IMR-90 (cell line): ENCODE results near the gene C12orf57. TPM values are rescaled to one million over a fixed set of nuclear protein-coding genes. Genes with fewer than 3 reads are reported as not detected.

Experiments
- ATAC-seq: fragments of 200-7000 bp; cut with Tn5 transposase; 2 replicates; pipeline ENCODE4 v1.9.1; 2020; ENCODE audit warnings: low read depth, mild to moderate bottlenecking, moderate library complexity
- BruUV-seq: library from RNA; stranded (reverse); fragments of 400-500 nt; replicated peaks from 2 replicates; lab custom pipeline; 2021; lab: Mats Ljungman, UMichigan
- CTCF ChIA-PET: fragments of 300-600 bp; formaldehyde crosslinking; extraction: SDS; loops from one replicate; lab custom pipeline; 2021; ENCODE audit warnings: antibody characterized with exemption; lab: Yijun Ruan, JAX
- POLR2A ChIA-PET: fragments of 300-600 bp; sonication (Branson Sonifier 250); formaldehyde crosslinking; loops from one replicate; lab custom pipeline; 2022; ENCODE audit warnings: antibody characterized with exemption; ENCODE audit not compliant: unreplicated experiment; lab: Charles Lee
- DNase-seq: peaks from one replicate; pipeline ENCODE4 v3.0.0; 2013
- H2AFZ ChIP-seq: replicated peaks from 2 replicates; pipeline ENCODE3; 2013; ENCODE audit warnings: low read length, mild to moderate bottlenecking; ENCODE audit not compliant: poor library complexity
- H2AK5ac ChIP-seq: 2 replicates; pipeline ENCODE4 v1.6.1; 2013; ENCODE audit warnings: low read depth, low read length, inconsistent platforms
- H2AK9ac ChIP-seq: replicated peaks from 2 replicates; pipeline ENCODE3; 2013; ENCODE audit warnings: mild to moderate bottlenecking, low read depth, low read length, moderate library complexity; ENCODE audit not compliant: poor library complexity
- H2BK120ac ChIP-seq: 2 replicates; pipeline ENCODE4 v1.6.1; 2013; ENCODE audit warnings: low read depth, low read length, inconsistent platforms
- H2BK15ac ChIP-seq: 3 replicates; pipeline ENCODE4 v1.6.1; 2013; ENCODE audit warnings: low read depth, low read length, inconsistent platforms
- H2BK20ac ChIP-seq: 2 replicates; pipeline ENCODE4 v1.6.1; 2013; ENCODE audit warnings: low read depth, mild to moderate bottlenecking, inconsistent platforms, low read length, moderate library complexity
- H2BK5ac ChIP-seq: 2 replicates; pipeline ENCODE4 v1.6.1; 2013; ENCODE audit warnings: mild to moderate bottlenecking, low read depth, low read length, inconsistent platforms; ENCODE audit not compliant: poor library complexity, severe bottlenecking
- H3K14ac ChIP-seq: replicated peaks from 2 replicates; pipeline ENCODE4 v1.6.1; 2013; ENCODE audit warnings: low read depth, low read length, inconsistent platforms
- H3K18ac ChIP-seq: 2 replicates; pipeline ENCODE4 v1.6.1; 2013; ENCODE audit warnings: low read depth, low read length, control low read depth
- H3K23ac ChIP-seq: 2 replicates; pipeline ENCODE4 v1.6.1; 2013; ENCODE audit warnings: low read depth, low read length, inconsistent platforms
- H3K27ac ChIP-seq: 2 replicates; pipeline ENCODE4 v1.5.1; 2013; ENCODE audit warnings: mild to moderate bottlenecking, control low read depth, low read length; ENCODE audit not compliant: insufficient read depth
- H3K27me3 ChIP-seq: 2 replicates; pipeline ENCODE4 v1.6.1; 2013; ENCODE audit warnings: low read length; ENCODE audit not compliant: control insufficient read depth, insufficient read depth
- H3K36me3 ChIP-seq: 2 replicates; pipeline ENCODE4 v1.6.1; 2013; ENCODE audit warnings: low read length, mixed read lengths; ENCODE audit not compliant: control insufficient read depth, insufficient read depth
- H3K4ac ChIP-seq: 2 replicates; pipeline ENCODE4 v1.6.1; 2013; ENCODE audit warnings: low read depth, low read length, inconsistent platforms
- H3K4me1 ChIP-seq: 2 replicates; pipeline ENCODE4 v1.6.1; 2013; ENCODE audit warnings: low read length, mixed read lengths; ENCODE audit not compliant: control insufficient read depth, insufficient read depth
- H3K4me2 ChIP-seq: 2 replicates; pipeline ENCODE4 v1.6.1; 2013; ENCODE audit warnings: low read depth, mild to moderate bottlenecking, control low read depth, low read length, moderate library complexity
- H3K4me3 ChIP-seq: 2 replicates; pipeline ENCODE4 v1.5.1; 2013; ENCODE audit warnings: low read depth, mild to moderate bottlenecking, control low read depth, low read length, moderate library complexity; ENCODE audit not compliant: insufficient read depth
- H3K56ac ChIP-seq: 2 replicates; pipeline ENCODE4 v1.6.1; 2013; ENCODE audit warnings: low read length, inconsistent platforms; ENCODE audit not compliant: insufficient read depth; ENCODE audit errors: extremely low read depth
- H3K79me1 ChIP-seq, 2 experiments: 2 replicates each; pipeline ENCODE4 v1.6.1; 2013; ENCODE audit warnings: low read length in 2 of 2, inconsistent platforms in 1 of 2, low read depth in 1 of 2
- H3K9ac ChIP-seq: 2 replicates; pipeline ENCODE4 v1.6.1; 2013; ENCODE audit warnings: low read depth, low read length, control low read depth
- H3K9me1 ChIP-seq: 2 replicates; pipeline ENCODE4 v1.6.1; 2013; ENCODE audit warnings: low read length, inconsistent platforms; ENCODE audit not compliant: insufficient read depth
- H3K9me3 ChIP-seq: 2 replicates; pipeline ENCODE4 v1.6.1; 2013; ENCODE audit warnings: low read length; ENCODE audit not compliant: control insufficient read depth, insufficient read depth
- H4K20me1 ChIP-seq: 2 replicates; pipeline ENCODE4 v1.6.1; 2013; ENCODE audit warnings: low read length, inconsistent platforms; ENCODE audit not compliant: insufficient read depth
- H4K5ac ChIP-seq: 2 replicates; pipeline ENCODE4 v1.6.1; 2013; ENCODE audit warnings: mild to moderate bottlenecking, low read depth, low read length, control low read depth
- H4K8ac ChIP-seq, 2 experiments: 2 replicates each; pipeline ENCODE4 v1.6.1; 2013; ENCODE audit warnings: low read depth in 2 of 2, low read length in 2 of 2, control low read depth in 1 of 2, inconsistent platforms in 1 of 2
- H4K91ac ChIP-seq: 2 replicates; pipeline ENCODE4 v1.6.1; 2013; ENCODE audit warnings: low read depth, low read length, inconsistent platforms; ENCODE audit not compliant: insufficient read depth
- BHLHE40 ChIP-seq: fragments of 150-350 bp; IDR thresholded peaks from 2 replicates; pipeline ENCODE4 v1.6.1; 2016; ENCODE audit warnings: mild to moderate bottlenecking, low read depth, low read length
- CEBPB ChIP-seq: IDR thresholded peaks from 2 replicates; pipeline ENCODE4 v1.6.1; 2012; ENCODE audit warnings: low read depth, low read length, improper control_type of control experiment
- CHD1 ChIP-seq: IDR thresholded peaks from 2 replicates; pipeline ENCODE4 v1.6.1; 2012; ENCODE audit warnings: low read depth, low read length, improper control_type of control experiment
- FOS ChIP-seq: fragments of 150-350 bp; IDR thresholded peaks from 2 replicates; pipeline ENCODE4 v1.6.1; 2016; ENCODE audit warnings: low read depth, low read length
- MAFK ChIP-seq: IDR thresholded peaks from 2 replicates; pipeline ENCODE4 v1.6.1; 2012; ENCODE audit warnings: low read depth, low read length, improper control_type of control experiment
- MAZ ChIP-seq: IDR thresholded peaks from 2 replicates; pipeline ENCODE4 v1.6.1; 2012; ENCODE audit warnings: low read depth, mild to moderate bottlenecking, low read length, improper control_type of control experiment, moderate library complexity, borderline replicate concordance
- MXI1 ChIP-seq: IDR thresholded peaks from 2 replicates; pipeline ENCODE4 v1.6.1; 2012; ENCODE audit warnings: low read depth, mild to moderate bottlenecking, low read length, moderate library complexity, borderline replicate concordance
- NFE2L2 ChIP-seq: fragments of 150-350 bp; IDR thresholded peaks from 2 replicates; pipeline ENCODE4 v1.6.1; 2016; ENCODE audit warnings: low read depth, mild to moderate bottlenecking, low read length
- POLR2A ChIP-seq: IDR thresholded peaks from 2 replicates; pipeline ENCODE4 v1.6.1; 2012; ENCODE audit warnings: mild to moderate bottlenecking, low read depth, low read length
- RAD21 ChIP-seq: IDR thresholded peaks from 2 replicates; pipeline ENCODE4 v1.6.1; 2012; ENCODE audit warnings: low read length, improper control_type of control experiment
- RCOR1 ChIP-seq: IDR thresholded peaks from 2 replicates; pipeline ENCODE4 v1.6.1; 2012; ENCODE audit warnings: mild to moderate bottlenecking, low read length, improper control_type of control experiment; ENCODE audit not compliant: insufficient replicate concordance
- RFX5 ChIP-seq: IDR thresholded peaks from 2 replicates; pipeline ENCODE4 v1.8.0; 2012; ENCODE audit warnings: low read depth, mild to moderate bottlenecking, low read length, moderate library complexity
- SMC3 ChIP-seq: fragments of 150-350 bp; IDR thresholded peaks from 2 replicates; pipeline ENCODE4 v1.6.1; 2016; ENCODE audit warnings: low read depth, mild to moderate bottlenecking, antibody characterized with exemption, low read length, moderate library complexity
- WGBS, 2 experiments: methylation state at CpG; one replicate each; pipeline versions ENCODE4 v1.1.5 to v1.1.7; 2013; ENCODE audit warnings: missing lambda C conversion rate in 2 of 2; ENCODE audit not compliant: insufficient read length in 1 of 2; ENCODE audit errors: extremely low coverage in 2 of 2; 5-methylcytosine and 5-hydroxymethylcytosine counted together
- dilution Hi-C: fragments of 300-500 bp; cut with HindIII; formaldehyde crosslinking; loops from one replicate; pipeline ENCODE4 v1.14.3; 2018; ENCODE audit warnings: low sequenced_read_pairs; ENCODE audit not compliant: unreplicated experiment
- in situ Hi-C: fragments of 300-500 bp; cut with MboI; formaldehyde crosslinking; loops from 3 replicates; pipeline ENCODE4 v1.14.3; 2019; ENCODE audit warnings: low sequenced_read_pairs, inconsistent platforms, mixed read lengths
- intact Hi-C: fragments of 100-400 bp; cut with micrococcal nuclease; formaldehyde crosslinking; loops from 2 replicates; pipeline ENCODE4 v1.10.0; 2022
- polyA plus RNA-seq, 3 experiments: library from polyadenylated mRNA; depleted of rRNA; stranded (reverse); fragments of >200 nt; gene quantifications; 2 replicates each; pipeline ENCODE4 v1.2.3, GENCODE V29; 2012; ENCODE audit warnings: low replicate concordance in 1 of 3
- total RNA-seq: library from RNA; depleted of rRNA; stranded (reverse); fragments of >200 nt; gene quantifications from 2 replicates; pipeline ENCODE4 v1.2.3, GENCODE V29; 2012
- TF ChIP-seq, protein P1 (sequence below): conservative IDR thresholded peaks from 2 replicates; pipeline ENCODE4 v1.5.1; 2012; ENCODE audit warnings: mild to moderate bottlenecking, low read depth, low read length, improper control_type of control experiment
- TF ChIP-seq, protein P2 (sequence below): fragments of 150-350 bp; IDR thresholded peaks from 2 replicates; pipeline ENCODE4 v1.6.1; 2017; ENCODE audit warnings: mild to moderate bottlenecking, antibody characterized with exemption, low read length, low read depth
- TF ChIP-seq, protein P3 (sequence below): fragments of 150-350 bp; IDR thresholded peaks from 2 replicates; pipeline ENCODE4 v1.6.1; 2016; ENCODE audit warnings: low read depth, mild to moderate bottlenecking, low read length, moderate library complexity, borderline replicate concordance

The C12orf57 gene
- total and polyA plus RNA-seq, 2 of the 4 experiments (the other 2 are of a cell fraction), result 238 to 530 TPM

DNA sequence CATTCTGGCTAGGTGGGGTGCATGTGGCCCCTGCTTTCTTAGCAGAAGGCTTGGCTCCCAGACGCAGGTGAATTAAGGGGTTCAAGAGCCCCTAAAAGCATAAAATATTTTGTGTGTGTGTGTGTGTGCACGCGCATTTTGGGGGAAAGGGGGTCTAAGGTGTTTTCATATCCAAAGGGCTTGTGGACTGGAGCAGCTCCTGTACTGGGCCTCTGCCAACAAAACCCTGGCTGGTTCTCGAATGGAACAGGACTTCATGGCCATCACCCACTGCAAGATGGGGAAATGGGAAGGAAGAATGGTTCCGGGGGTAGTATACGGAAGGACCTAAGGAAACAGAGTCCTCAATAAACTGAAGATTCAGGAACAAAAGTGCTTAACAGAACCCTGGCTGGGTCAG is 20.0 kb upstream of the C12orf57 start:
- POLR2A ChIA-PET, result interaction anchor here (0.5 kb wide), 1 partner anchor 131 kb away, joined by 3 read pairs; no protein-coding TSS in a partner anchor

More for the DNA sequence above, 20.0 kb upstream of the C12orf57 start:
- H3K4me3 ChIP-seq, result no peak overlapping the region
- peaks cover 6% of the 10 kb centered on the region; the same call in 1 of the 2 replicates for H3K9me1 ChIP-seq
- DNase-seq, result no peak
- no peak overlapping the region for H2AK9ac ChIP-seq
- no peak overlapping the region for H2BK20ac ChIP-seq
- no peak overlapping the region for H2AK5ac ChIP-seq
- in situ Hi-C loops (no loop called here), dilution Hi-C loops (no loop called here), intact Hi-C loops (loop anchor here (1.0 to 2.0 kb wide), 3 partner anchors 14 to 51 kb away; partner anchors contain the start of gene SPSB2)
- no peak overlapping the region for H3K23ac ChIP-seq
- H3K79me1 ChIP-seq, result peaks cover 16 to 22% of the 10 kb centered on the region in 2 experiments; a peak in 3 of 4 replicates
- H4K91ac ChIP-seq, result no peak overlapping the region
- H2BK120ac ChIP-seq, result no peak overlapping the region
- peaks cover 34% of the 10 kb centered on the region for H3K36me3 ChIP-seq
- no peaks in the 10 kb centered on the region for H3K9me3 ChIP-seq
- no TSS peak for BruUV-seq
- H2BK5ac ChIP-seq, result no peak overlapping the region
- no peak overlapping the region for H3K9ac ChIP-seq
- no peak overlapping the region for H3K4me2 ChIP-seq
- no peak overlapping the region for H4K5ac ChIP-seq
- no peak overlapping the region for H3K27ac ChIP-seq
- peaks cover 4% of the 10 kb centered on the region; the same call in 1 of the 2 replicates for H4K20me1 ChIP-seq
- H3K4ac ChIP-seq, result no peak overlapping the region
- 0 out of 4 replicates have a peak overlapping the region, but pooled peaks of 1 of the 2 experiments have one; percentile 22 for H4K8ac ChIP-seq
- WGBS, 2 experiments, result 80% methylated on average over 3 of the region's 6 CpGs; no CpG with 5 or more reads in 1 of the 2 experiments
- no peak overlapping the region for H3K14ac ChIP-seq
- no peak for TF ChIP-seq MAZ
- no peak for TF ChIP-seq NFE2L2
- no peak for TF ChIP-seq MXI1
- no peak for TF ChIP-seq CEBPB
- TF ChIP-seq RAD21, result no peak
- no peak for TF ChIP-seq RCOR1
- TF ChIP-seq, protein P1, sequence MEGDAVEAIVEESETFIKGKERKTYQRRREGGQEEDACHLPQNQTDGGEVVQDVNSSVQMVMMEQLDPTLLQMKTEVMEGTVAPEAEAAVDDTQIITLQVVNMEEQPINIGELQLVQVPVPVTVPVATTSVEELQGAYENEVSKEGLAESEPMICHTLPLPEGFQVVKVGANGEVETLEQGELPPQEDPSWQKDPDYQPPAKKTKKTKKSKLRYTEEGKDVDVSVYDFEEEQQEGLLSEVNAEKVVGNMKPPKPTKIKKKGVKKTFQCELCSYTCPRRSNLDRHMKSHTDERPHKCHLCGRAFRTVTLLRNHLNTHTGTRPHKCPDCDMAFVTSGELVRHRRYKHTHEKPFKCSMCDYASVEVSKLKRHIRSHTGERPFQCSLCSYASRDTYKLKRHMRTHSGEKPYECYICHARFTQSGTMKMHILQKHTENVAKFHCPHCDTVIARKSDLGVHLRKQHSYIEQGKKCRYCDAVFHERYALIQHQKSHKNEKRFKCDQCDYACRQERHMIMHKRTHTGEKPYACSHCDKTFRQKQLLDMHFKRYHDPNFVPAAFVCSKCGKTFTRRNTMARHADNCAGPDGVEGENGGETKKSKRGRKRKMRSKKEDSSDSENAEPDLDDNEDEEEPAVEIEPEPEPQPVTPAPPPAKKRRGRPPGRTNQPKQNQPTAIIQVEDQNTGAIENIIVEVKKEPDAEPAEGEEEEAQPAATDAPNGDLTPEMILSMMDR, result no peak
- no peak for TF ChIP-seq POLR2A
- TF ChIP-seq, protein P2, sequence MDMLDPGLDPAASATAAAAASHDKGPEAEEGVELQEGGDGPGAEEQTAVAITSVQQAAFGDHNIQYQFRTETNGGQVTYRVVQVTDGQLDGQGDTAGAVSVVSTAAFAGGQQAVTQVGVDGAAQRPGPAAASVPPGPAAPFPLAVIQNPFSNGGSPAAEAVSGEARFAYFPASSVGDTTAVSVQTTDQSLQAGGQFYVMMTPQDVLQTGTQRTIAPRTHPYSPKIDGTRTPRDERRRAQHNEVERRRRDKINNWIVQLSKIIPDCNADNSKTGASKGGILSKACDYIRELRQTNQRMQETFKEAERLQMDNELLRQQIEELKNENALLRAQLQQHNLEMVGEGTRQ, result no peak
- TF ChIP-seq SMC3, result no peak
- TF ChIP-seq FOS, result no peak
- TF ChIP-seq, protein P3, sequence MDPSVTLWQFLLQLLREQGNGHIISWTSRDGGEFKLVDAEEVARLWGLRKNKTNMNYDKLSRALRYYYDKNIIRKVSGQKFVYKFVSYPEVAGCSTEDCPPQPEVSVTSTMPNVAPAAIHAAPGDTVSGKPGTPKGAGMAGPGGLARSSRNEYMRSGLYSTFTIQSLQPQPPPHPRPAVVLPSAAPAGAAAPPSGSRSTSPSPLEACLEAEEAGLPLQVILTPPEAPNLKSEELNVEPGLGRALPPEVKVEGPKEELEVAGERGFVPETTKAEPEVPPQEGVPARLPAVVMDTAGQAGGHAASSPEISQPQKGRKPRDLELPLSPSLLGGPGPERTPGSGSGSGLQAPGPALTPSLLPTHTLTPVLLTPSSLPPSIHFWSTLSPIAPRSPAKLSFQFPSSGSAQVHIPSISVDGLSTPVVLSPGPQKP, result no peak
- no peak for TF ChIP-seq RFX5
- no peak for TF ChIP-seq MAFK
- TF ChIP-seq BHLHE40, result no peak
- no peak for TF ChIP-seq CHD1
- no peaks in the 10 kb centered on the region for H3K27me3 ChIP-seq
- H2AFZ ChIP-seq, result no peak overlapping the region
- H3K56ac ChIP-seq, result no peak overlapping the region
- CTCF ChIA-PET, result interaction anchor here (0.6 to 1.8 kb wide), 4 partner anchors 10 to 184 kb away, joined by 3 to 7 read pairs (median 4); partner anchors contain the start of genes ENO2 and SPSB2
- no peak for ATAC-seq
- H3K4me1 ChIP-seq, result peaks cover 20% of the 10 kb centered on the region
- no peak overlapping the region for H2BK15ac ChIP-seq
- H3K18ac ChIP-seq, result no peak overlapping the region
